Spleen (tissue), 11 donors: ENCODE results near the gene KLF7. TPM values are rescaled to one million over a fixed set of nuclear protein-coding genes. Genes with fewer than 3 reads are reported as not detected.

Experiments
- DNase-seq: peaks from one replicate; pipeline ENCODE4 v3.0.0-alpha.2; 2020
- H3K27ac ChIP-seq, 8 donors: fragments of 200-600 bp; sonication (generic) in 7 of 8; 1 replicate in 4 of 8; 2 replicates in 4 of 8; pipeline versions ENCODE4 v1.5.0 to v1.8.0; 2016 to 2021; ENCODE audit warnings: inconsistent platforms in 4 of 8, mild to moderate bottlenecking in 4 of 8, moderate library complexity in 1 of 8
- H3K27me3 ChIP-seq, 7 donors: fragments of 200-600 bp; sonication (generic) in 6 of 7; replicated peaks in 1 of 7; 1 replicate in 4 of 7; 2 replicates in 3 of 7; pipeline versions ENCODE4 v1.5.0 to v1.8.0; 2016 to 2021; ENCODE audit warnings: inconsistent platforms in 3 of 7, mild to moderate bottlenecking in 1 of 7
- H3K36me3 ChIP-seq, 6 donors: fragments of 200-600 bp; sonication (generic) in 5 of 6; 1 replicate in 4 of 6; 2 replicates in 2 of 6; pipeline versions ENCODE4 v1.5.0 to v1.8.0; 2016 to 2021; ENCODE audit warnings: inconsistent platforms in 2 of 6
- H3K4me1 ChIP-seq, 6 donors: fragments of 200-600 bp; sonication (generic) in 5 of 6; 1 replicate in 3 of 6; 2 replicates in 3 of 6; pipeline versions ENCODE4 v1.5.0 to v1.8.0; 2016 to 2021; ENCODE audit warnings: inconsistent platforms in 3 of 6
- H3K4me3 ChIP-seq, 8 donors: fragments of 200-600 bp; sonication (generic) in 7 of 8; 1 replicate in 4 of 8; 2 replicates in 4 of 8; pipeline versions ENCODE4 v1.5.0 to v1.8.0; 2016 to 2021; ENCODE audit warnings: inconsistent platforms in 4 of 8, mild to moderate bottlenecking in 4 of 8, moderate library complexity in 2 of 8
- H3K9me3 ChIP-seq, 8 donors: fragments of 200-600 bp; sonication (generic) in 7 of 8; 1 replicate in 4 of 8; 2 replicates in 4 of 8; pipeline versions ENCODE4 v1.5.0 to v1.8.0; 2016 to 2021; ENCODE audit warnings: inconsistent platforms in 4 of 8
- POLR2A ChIP-seq, 3 donors: fragments of 450-650 bp; IDR thresholded peaks; one replicate each; pipeline ENCODE4 v1.5.1; 2017; ENCODE audit warnings: antibody characterized with exemption in 3 of 3, mild to moderate bottlenecking in 1 of 3
- POLR2AphosphoS5 ChIP-seq, 3 donors: sonication (generic); formaldehyde crosslinking; IDR thresholded peaks; one replicate each; pipeline ENCODE4 v1.5.1; 2017; ENCODE audit warnings: antibody characterized with exemption in 3 of 3
- WGBS, 5 donors: extraction: QIAGEN DNeasy Blood & Tissue Kit in 3 of 5; methylation state at CpG; one replicate each; pipeline versions ENCODE4 v1.1.5 to v1.1.7; 2013 to 2018; 5-methylcytosine and 5-hydroxymethylcytosine counted together
- intact Hi-C: fragments of 100-400 bp; cut with DNase I; formaldehyde crosslinking; loops from one replicate; pipeline ENCODE4 v1.15.0; 2023; ENCODE audit warnings: low total_unique reads
- polyA plus RNA-seq, 3 donors: library from polyadenylated mRNA; stranded (reverse); fragments of 200-250 nt; gene quantifications; one replicate each; pipeline ENCODE4 v1.2.1, GENCODE V29; 2013
- total RNA-seq, 7 donors: library from RNA; depleted of rRNA in 3 of 7; stranded (reverse); fragments of >200 nt in 3 of 7; fragmentation: NEBNext Ultra II Directional in 4 of 7; extraction: Animal tissue kit (Norgen Biotek cat#: 25700) in 4 of 7; gene quantifications; one replicate each; pipeline versions ENCODE4 v1.1.0 to v1.2.1, GENCODE V29; 2016 to 2021
- TF ChIP-seq, protein P1 (sequence below), 11 experiments: fragments of 200-600 bp in 7 of 11; fragments of 450-650 bp in 4 of 11; sonication (generic) in 4 of 11; IDR thresholded peaks in 8 of 11; conservative IDR thresholded peaks in 3 of 11; 1 replicate in 7 of 11; 2 replicates in 4 of 11; pipeline versions ENCODE4 v1.4.0 to v1.8.0; 2016 to 2021; ENCODE audit warnings: antibody characterized with exemption in 11 of 11, inconsistent platforms in 4 of 11, mild to moderate bottlenecking in 1 of 11
- donor health status: healthy with polysubstance abuse.
- donor health status: DM: no; HTN: no; CAD: no; lungs with moderate emphysema.
- donor health status: DM: no; HTN: no; CAD: no.
- donor health status: Bipolar disorder and iron deficiency.
- donor health status: healthy.
- donor health status: DM: no; HTN: no; CAD: no.
- donor health status: DM: yes; HTN: yes; CAD: no.

Gene KLF7
- total and polyA plus RNA-seq, 10 donors, result 2.9 to 74.4 (median 27.8) TPM

DNA sequence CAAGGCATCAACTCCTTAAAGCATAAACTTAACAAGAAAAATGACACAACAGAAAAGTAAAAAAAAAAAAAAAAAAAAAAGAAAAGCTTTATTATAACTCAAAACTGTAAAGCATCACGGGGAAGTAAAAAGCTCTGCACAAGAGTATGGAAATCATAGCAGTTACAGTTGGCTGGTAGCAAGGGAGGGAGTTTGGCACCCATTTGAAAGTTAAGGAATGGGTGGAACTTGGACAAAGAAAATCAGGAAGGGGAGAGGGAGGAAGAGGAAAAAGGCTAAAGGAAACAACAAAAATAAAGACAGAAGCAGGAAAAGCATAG lies 8.6 kb downstream of the KLF7 start:
- peak overlapping the region in 5 of 8 donors; percentile 33 to 75 (median 59) for H3K27ac ChIP-seq
- H3K4me3 ChIP-seq, result no peak overlapping the region
- H3K9me3 ChIP-seq, result no peaks in the 10 kb centered on the region
- H3K36me3 ChIP-seq, result no peaks in the 10 kb centered on the region
- 46 to 82% (median 74%) methylated on average over 1 of the region's 1 CpG for WGBS, 5 donors
- TF ChIP-seq POLR2AphosphoS5 (IDR thresholded peaks at IDR 0.05) (no peak), POLR2A (IDR thresholded peaks at IDR 0.05) (no peak)
- TF ChIP-seq, protein P1, sequence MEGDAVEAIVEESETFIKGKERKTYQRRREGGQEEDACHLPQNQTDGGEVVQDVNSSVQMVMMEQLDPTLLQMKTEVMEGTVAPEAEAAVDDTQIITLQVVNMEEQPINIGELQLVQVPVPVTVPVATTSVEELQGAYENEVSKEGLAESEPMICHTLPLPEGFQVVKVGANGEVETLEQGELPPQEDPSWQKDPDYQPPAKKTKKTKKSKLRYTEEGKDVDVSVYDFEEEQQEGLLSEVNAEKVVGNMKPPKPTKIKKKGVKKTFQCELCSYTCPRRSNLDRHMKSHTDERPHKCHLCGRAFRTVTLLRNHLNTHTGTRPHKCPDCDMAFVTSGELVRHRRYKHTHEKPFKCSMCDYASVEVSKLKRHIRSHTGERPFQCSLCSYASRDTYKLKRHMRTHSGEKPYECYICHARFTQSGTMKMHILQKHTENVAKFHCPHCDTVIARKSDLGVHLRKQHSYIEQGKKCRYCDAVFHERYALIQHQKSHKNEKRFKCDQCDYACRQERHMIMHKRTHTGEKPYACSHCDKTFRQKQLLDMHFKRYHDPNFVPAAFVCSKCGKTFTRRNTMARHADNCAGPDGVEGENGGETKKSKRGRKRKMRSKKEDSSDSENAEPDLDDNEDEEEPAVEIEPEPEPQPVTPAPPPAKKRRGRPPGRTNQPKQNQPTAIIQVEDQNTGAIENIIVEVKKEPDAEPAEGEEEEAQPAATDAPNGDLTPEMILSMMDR (IDR thresholded peaks at IDR 0.05 in 8 of 11, conservative IDR thresholded peaks at IDR 0.05 in 3 of 11), result no peak
- DNase-seq, result no peak
- no peaks in the 10 kb centered on the region for H3K27me3 ChIP-seq
- peaks cover 45 to 100% (median 84%) of the 10 kb centered on the region in 6 donors for H3K4me1 ChIP-seq
- intact Hi-C loops, result no loop called here

DNA sequence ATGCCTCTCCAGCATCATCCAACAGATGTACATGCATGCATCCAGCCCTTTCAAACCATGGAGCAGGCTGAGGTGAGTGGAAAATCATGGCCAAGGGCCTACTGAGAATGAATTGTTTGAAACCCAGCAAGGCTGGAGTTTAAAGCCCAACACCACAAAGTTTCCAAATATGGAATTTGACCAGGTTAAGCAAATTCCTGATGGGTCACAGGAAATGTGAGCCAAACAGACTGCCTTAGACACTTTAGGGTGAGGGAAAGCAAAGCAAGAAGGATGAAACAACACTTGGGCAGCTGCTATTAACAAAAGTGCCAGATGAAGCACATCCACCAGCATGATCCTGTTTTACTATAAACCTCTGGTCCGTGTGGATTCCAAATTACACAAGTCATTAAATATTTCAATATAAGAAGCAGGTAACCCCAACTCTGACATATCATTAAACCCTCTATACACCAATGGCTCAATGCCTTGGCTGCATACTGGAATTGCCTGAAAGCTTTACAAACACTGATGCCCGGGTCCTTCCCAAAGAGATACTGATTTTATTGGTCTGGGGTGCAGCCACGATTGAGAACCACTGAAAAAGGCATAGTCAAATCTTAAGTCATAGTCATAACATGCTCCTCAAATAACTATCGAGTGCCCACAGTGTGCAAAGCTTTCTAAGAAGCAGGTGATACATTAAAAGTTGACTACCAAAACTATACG lies 9.1 kb downstream of the KLF7 start:
- Histone ChIP-seq H3K4me3 (no peak overlapping the region), H3K27me3 (no peaks in the 10 kb centered on the region), H3K4me1 (peaks cover 47 to 100% (median 83%) of the 10 kb centered on the region in 6 donors), H3K36me3 (no peaks in the 10 kb centered on the region), H3K9me3 (no peaks in the 10 kb centered on the region), H3K27ac (peak overlapping the region in 4 of 8 donors; percentile 43 to 75 (median 54))
- WGBS, 5 donors, result 70 to 82% (median 74%) methylated on average over 5 of the region's 5 CpGs
- intact Hi-C loops, result no loop called here
- no peak for DNase-seq
- TF ChIP-seq, protein P1 (IDR thresholded peaks at IDR 0.05 in 8 of 11, conservative IDR thresholded peaks at IDR 0.05 in 3 of 11), result no peak
- TF ChIP-seq POLR2AphosphoS5 (IDR thresholded peaks at IDR 0.05) (no peak), POLR2A (IDR thresholded peaks at IDR 0.05) (no peak)

DNA sequence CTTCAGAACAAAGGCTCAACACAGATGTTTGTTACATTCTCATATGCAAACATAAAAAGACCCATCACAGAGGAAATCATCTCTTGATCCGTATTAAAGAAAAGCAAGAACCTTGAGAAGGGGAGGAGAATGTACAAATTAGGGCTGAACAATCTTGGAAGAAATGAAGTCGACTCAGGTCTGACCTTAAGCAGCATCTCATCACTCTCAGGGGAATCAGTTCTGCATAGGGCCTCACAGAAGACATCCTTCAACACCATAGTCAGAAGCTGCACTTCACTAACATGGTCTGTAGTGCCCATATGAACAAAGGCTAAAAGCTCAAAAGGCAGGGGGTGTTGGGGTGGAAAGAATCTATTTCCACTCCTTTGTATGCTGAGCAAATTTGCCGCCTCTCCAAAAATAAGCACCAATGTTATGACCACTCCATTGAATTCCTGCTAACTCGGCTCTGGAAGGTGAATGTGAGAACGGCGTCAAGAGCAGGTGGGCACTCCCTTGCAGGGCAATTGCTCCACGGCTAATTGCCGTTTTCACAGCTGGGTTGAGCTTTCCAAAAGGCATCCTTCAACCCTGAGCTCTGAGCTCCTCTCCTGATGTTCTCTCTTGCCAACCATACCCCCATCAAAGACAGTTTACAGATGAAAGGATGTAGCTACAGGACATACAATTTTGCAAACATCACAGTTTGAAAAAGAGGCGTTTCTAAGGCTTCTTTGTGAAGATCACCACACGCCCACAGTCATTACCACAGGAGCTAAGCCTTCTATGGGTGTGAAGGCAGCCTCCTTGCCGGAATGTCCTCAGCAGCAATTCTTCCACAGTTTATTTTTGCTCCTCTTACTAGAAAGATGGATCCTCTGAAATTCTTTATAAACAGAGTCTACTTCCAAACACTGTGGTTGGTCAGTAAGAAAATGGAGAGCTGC lies 10.0 kb downstream of the KLF7 start:
- no peaks in the 10 kb centered on the region for H3K36me3 ChIP-seq
- WGBS, 5 donors, result 60 to 75% (median 71%) methylated on average over 11 of the region's 11 CpGs
- peak overlapping the region in 1 of 8 donors; percentile 13 for H3K4me3 ChIP-seq
- H3K27ac ChIP-seq, result peak overlapping the region in 6 of 8 donors; percentile 1 to 75 (median 44)
- no peak for DNase-seq
- peaks cover 45 to 100% (median 84%) of the 10 kb centered on the region in 6 donors for H3K4me1 ChIP-seq
- H3K9me3 ChIP-seq, result no peaks in the 10 kb centered on the region
- no peak for TF ChIP-seq POLR2AphosphoS5 (IDR thresholded peaks at IDR 0.05)
- TF ChIP-seq, protein P1 (IDR thresholded peaks at IDR 0.05 in 8 of 11, conservative IDR thresholded peaks at IDR 0.05 in 3 of 11), result no peak
- TF ChIP-seq POLR2A (IDR thresholded peaks at IDR 0.05), result no peak
- no peaks in the 10 kb centered on the region for H3K27me3 ChIP-seq
- intact Hi-C loops, result no loop called here
